HEK293 (cell line): ENCODE data around the gene IL15.

Experiments
- CTCF ChIA-PET: fragments of 350-600 bp; formaldehyde crosslinking; extraction: SDS; loops from one replicate; lab custom pipeline; 2021; ENCODE audit warnings: antibody characterized with exemption; lab: Yijun Ruan, JAX
- POLR2A ChIA-PET: fragments of 300-600 bp; formaldehyde crosslinking; extraction: SDS; loops from one replicate; lab custom pipeline; 2020; ENCODE audit warnings: antibody characterized with exemption, inconsistent platforms; lab: Yijun Ruan, JAX
- H3K27ac ChIP-seq: fragments of 200-500 bp; sonication (Bioruptor generic); 2 replicates; pipeline ENCODE4 v1.5.1; 2014; ENCODE audit warnings: low read depth, low read length, control low read depth, inconsistent platforms; ENCODE audit errors: extremely low read depth
- H3K36me3 ChIP-seq, 2 experiments: fragments of 200-500 bp in 1 of 2; sonication (Bioruptor generic) in 1 of 2; 1 replicate in 1 of 2; 2 replicates in 1 of 2; pipeline ENCODE4 v1.5.1; 2014 to 2017; ENCODE audit warnings: inconsistent platforms in 2 of 2, low read length in 2 of 2; ENCODE audit not compliant: control insufficient read depth in 2 of 2, insufficient read depth in 1 of 2
- H3K4me1 ChIP-seq: fragments of 200-500 bp; sonication (Bioruptor generic); 2 replicates; pipeline ENCODE4 v1.5.1; 2014; ENCODE audit warnings: mild to moderate bottlenecking, low read length, inconsistent platforms; ENCODE audit not compliant: control insufficient read depth, insufficient read depth
- H3K4me3 ChIP-seq: 2 replicates; pipeline ENCODE4 v1.5.1; 2011; ENCODE audit warnings: low read depth, mild to moderate bottlenecking, control low read depth, low read length, moderate library complexity
- H3K9me3 ChIP-seq: fragments of 200-500 bp; sonication (Bioruptor generic); 2 replicates; pipeline ENCODE4 v1.5.1; 2014; ENCODE audit warnings: low read depth, low read length, inconsistent platforms; ENCODE audit not compliant: control insufficient read depth, insufficient read depth
- KLF9 ChIP-seq: fragments of 450-650 bp; formaldehyde crosslinking; IDR thresholded peaks from 2 replicates; pipeline ENCODE4 v1.5.1; 2016; ENCODE audit warnings: missing biosample characterization, missing genetic modification characterization, low read depth
- ZBTB48 ChIP-seq: fragments of 450-650 bp; formaldehyde crosslinking; IDR thresholded peaks from 2 replicates; pipeline ENCODE4 v1.5.1; 2016; ENCODE audit warnings: missing biosample characterization, missing genetic modification characterization
- ZEB2 ChIP-seq: fragments of 450-650 bp; formaldehyde crosslinking; IDR thresholded peaks from 2 replicates; pipeline ENCODE4 v1.5.1; 2016; ENCODE audit warnings: missing biosample characterization, missing genetic modification characterization
- ZNF121 ChIP-seq: fragments of 450-650 bp; formaldehyde crosslinking; IDR thresholded peaks from 2 replicates; pipeline ENCODE4 v1.5.1; 2016; ENCODE audit warnings: missing biosample characterization, missing genetic modification characterization
- ZNF132 ChIP-seq: fragments of 450-650 bp; formaldehyde crosslinking; IDR thresholded peaks from 2 replicates; pipeline ENCODE4 v1.5.1; 2017; ENCODE audit warnings: missing biosample characterization, missing genetic modification characterization, borderline replicate concordance
- ZNF19 ChIP-seq: fragments of 450-650 bp; formaldehyde crosslinking; IDR thresholded peaks from 2 replicates; pipeline ENCODE4; 2016; ENCODE audit warnings: missing biosample characterization, missing genetic modification characterization, low read depth
- ZNF341 ChIP-seq: fragments of 450-650 bp; formaldehyde crosslinking; IDR thresholded peaks from 2 replicates; pipeline ENCODE4; 2016; ENCODE audit warnings: low read depth, missing biosample characterization, missing genetic modification characterization
- ZNF37A ChIP-seq: fragments of 450-650 bp; IDR thresholded peaks from 2 replicates; pipeline ENCODE4 v1.5.1; 2018; ENCODE audit warnings: missing biosample characterization, missing genetic modification characterization
- ZNF514 ChIP-seq: fragments of 450-650 bp; formaldehyde crosslinking; IDR thresholded peaks from 2 replicates; pipeline ENCODE4 v1.5.1; 2016; ENCODE audit warnings: missing biosample characterization, missing genetic modification characterization
- ZNF610 ChIP-seq: fragments of 450-650 bp; formaldehyde crosslinking; IDR thresholded peaks from 2 replicates; pipeline ENCODE4 v1.5.1; 2016; ENCODE audit warnings: missing biosample characterization, missing genetic modification characterization, borderline replicate concordance
- ZNF626 ChIP-seq: fragments of 450-650 bp; sonication (Bioruptor Pico); formaldehyde crosslinking; IDR thresholded peaks from 2 replicates; pipeline ENCODE4 v1.5.1; 2018; ENCODE audit warnings: missing biosample characterization, missing genetic modification characterization, inconsistent platforms
- ZNF629 ChIP-seq: fragments of 450-650 bp; formaldehyde crosslinking; IDR thresholded peaks from 2 replicates; pipeline ENCODE4 v1.5.1; 2017; ENCODE audit warnings: missing biosample characterization, missing genetic modification characterization
- ZNF645 ChIP-seq: fragments of 450-650 bp; formaldehyde crosslinking; IDR thresholded peaks from 2 replicates; pipeline ENCODE4; 2016; ENCODE audit warnings: missing biosample characterization, missing genetic modification characterization
- ZNF776 ChIP-seq: fragments of 450-650 bp; formaldehyde crosslinking; IDR thresholded peaks from 2 replicates; pipeline ENCODE4 v1.5.0; 2017; ENCODE audit warnings: missing biosample characterization, missing genetic modification characterization, borderline replicate concordance
- ZSCAN16 ChIP-seq: fragments of 450-650 bp; formaldehyde crosslinking; IDR thresholded peaks from 2 replicates; pipeline ENCODE4 v1.5.1; 2016; ENCODE audit warnings: missing biosample characterization, missing genetic modification characterization
- ZSCAN4 ChIP-seq: fragments of 450-650 bp; formaldehyde crosslinking; IDR thresholded peaks from 2 replicates; pipeline ENCODE4 v1.5.1; 2017; ENCODE audit warnings: missing biosample characterization, missing genetic modification characterization
- ZSCAN5A ChIP-seq: fragments of 450-650 bp; formaldehyde crosslinking; IDR thresholded peaks from 2 replicates; pipeline ENCODE4 v1.5.1; 2016; ENCODE audit warnings: missing biosample characterization, missing genetic modification characterization
- TF ChIP-seq, protein P1 (sequence below): fragments of 450-650 bp; formaldehyde crosslinking; conservative IDR thresholded peaks from 2 replicates; pipeline ENCODE4 v1.5.1; 2016; ENCODE audit warnings: low read depth, missing biosample characterization, missing genetic modification characterization

IL15 gene

DNA sequence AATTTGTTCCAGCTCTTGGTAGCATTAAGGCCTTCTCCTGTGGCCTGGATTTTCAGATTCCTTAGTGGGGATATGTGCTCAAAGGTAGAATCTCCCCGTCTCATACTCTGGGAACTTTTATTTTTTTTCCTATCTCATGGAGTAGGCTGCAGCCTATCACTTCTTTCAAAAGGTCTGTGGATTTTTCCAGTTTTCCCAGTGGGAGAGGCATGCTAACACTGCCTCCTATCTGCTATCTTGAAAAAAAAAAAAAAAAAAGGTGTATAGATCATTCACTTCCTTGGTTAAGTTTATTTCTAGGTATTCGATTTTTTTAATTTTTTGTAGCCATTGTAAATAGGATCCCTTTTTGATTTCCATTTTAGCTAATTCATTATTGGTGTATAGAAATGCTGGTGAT lies 67.1 kb downstream of the IL15 start:
- POLR2A ChIA-PET, result no interaction called here
- CTCF ChIA-PET, result interaction anchor here (0.6 to 0.7 kb wide), 4 partner anchors 40 to 868 kb away, joined by 3 to 4 read pairs (median 4); no protein-coding TSS in a partner anchor

DNA sequence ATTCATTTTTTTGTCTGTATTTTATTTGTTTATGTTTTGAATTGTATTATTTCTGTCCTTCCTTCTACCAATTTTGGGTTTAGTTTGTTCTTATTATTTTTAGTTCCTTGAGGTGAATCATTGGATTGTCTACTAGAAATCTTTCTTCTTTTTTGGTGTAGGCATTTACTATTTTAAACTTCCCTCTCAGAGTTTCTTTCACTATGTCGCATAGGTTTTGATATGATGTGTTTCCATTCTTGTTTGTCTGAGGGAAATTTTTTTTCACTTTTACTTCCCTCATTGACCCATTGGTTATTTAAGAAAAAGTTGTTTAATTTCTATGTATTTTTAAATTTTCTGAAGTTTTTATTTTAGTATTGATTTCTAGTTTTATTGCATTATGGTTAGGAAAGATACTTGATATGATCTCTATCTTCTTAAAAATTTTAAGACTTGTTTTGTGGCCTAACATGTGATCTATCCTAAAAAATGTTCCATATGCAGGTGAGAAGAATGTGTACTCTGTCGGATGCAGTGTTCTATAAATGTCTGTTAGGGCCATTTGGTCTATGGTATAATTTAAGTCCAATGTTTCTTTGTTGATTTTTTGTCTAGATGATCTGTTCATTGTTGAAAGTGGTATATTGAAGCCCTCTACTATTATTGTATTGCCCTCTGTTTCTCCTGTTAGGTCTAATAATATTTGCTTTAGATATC lies 68.8 kb downstream of the IL15 start:
- no peak overlapping the region for H3K27ac ChIP-seq

More for the DNA sequence above, 67.1 kb downstream of the IL15 start:
- Histone ChIP-seq H3K4me3 (no peak overlapping the region), H3K9me3 (no peaks in the 10 kb centered on the region), H3K36me3 (no peaks in the 10 kb centered on the region), H3K4me1 (no peaks in the 10 kb centered on the region), H3K27ac (no peak overlapping the region)
- no peak for TF ChIP-seq ZEB2 (tag by site-specific recombination)

More for the DNA sequence above, 68.8 kb downstream of the IL15 start:
- Histone ChIP-seq H3K36me3 (no peaks in the 10 kb centered on the region), H3K9me3 (no peaks in the 10 kb centered on the region), H3K4me3 (no peak overlapping the region), H3K4me1 (no peaks in the 10 kb centered on the region)
- POLR2A ChIA-PET, result no interaction called here
- TF ChIP-seq ZSCAN5A (tag by site-specific recombination) (no peak), ZNF514 (tag by site-specific recombination) (no peak), ZNF132 (no peak), ZNF121 (tag by site-specific recombination) (no peak), ZNF37A (tag by site-specific recombination) (no peak), ZNF629 (tag by site-specific recombination) (no peak), ZNF626 (tag by site-specific recombination) (no peak), ZNF776 (no peak), ZNF19 (tag by site-specific recombination) (no peak), ZNF645 (tag by site-specific recombination) (no peak), ZNF341 (tag by site-specific recombination) (no peak), KLF9 (tag by site-specific recombination) (no peak), ZBTB48 (tag by site-specific recombination) (no peak), ZNF610 (tag by site-specific recombination) (no peak), ZSCAN16 (tag by site-specific recombination) (no peak), ZSCAN4 (tag by site-specific recombination) (no peak)
- TF ChIP-seq, protein P1, sequence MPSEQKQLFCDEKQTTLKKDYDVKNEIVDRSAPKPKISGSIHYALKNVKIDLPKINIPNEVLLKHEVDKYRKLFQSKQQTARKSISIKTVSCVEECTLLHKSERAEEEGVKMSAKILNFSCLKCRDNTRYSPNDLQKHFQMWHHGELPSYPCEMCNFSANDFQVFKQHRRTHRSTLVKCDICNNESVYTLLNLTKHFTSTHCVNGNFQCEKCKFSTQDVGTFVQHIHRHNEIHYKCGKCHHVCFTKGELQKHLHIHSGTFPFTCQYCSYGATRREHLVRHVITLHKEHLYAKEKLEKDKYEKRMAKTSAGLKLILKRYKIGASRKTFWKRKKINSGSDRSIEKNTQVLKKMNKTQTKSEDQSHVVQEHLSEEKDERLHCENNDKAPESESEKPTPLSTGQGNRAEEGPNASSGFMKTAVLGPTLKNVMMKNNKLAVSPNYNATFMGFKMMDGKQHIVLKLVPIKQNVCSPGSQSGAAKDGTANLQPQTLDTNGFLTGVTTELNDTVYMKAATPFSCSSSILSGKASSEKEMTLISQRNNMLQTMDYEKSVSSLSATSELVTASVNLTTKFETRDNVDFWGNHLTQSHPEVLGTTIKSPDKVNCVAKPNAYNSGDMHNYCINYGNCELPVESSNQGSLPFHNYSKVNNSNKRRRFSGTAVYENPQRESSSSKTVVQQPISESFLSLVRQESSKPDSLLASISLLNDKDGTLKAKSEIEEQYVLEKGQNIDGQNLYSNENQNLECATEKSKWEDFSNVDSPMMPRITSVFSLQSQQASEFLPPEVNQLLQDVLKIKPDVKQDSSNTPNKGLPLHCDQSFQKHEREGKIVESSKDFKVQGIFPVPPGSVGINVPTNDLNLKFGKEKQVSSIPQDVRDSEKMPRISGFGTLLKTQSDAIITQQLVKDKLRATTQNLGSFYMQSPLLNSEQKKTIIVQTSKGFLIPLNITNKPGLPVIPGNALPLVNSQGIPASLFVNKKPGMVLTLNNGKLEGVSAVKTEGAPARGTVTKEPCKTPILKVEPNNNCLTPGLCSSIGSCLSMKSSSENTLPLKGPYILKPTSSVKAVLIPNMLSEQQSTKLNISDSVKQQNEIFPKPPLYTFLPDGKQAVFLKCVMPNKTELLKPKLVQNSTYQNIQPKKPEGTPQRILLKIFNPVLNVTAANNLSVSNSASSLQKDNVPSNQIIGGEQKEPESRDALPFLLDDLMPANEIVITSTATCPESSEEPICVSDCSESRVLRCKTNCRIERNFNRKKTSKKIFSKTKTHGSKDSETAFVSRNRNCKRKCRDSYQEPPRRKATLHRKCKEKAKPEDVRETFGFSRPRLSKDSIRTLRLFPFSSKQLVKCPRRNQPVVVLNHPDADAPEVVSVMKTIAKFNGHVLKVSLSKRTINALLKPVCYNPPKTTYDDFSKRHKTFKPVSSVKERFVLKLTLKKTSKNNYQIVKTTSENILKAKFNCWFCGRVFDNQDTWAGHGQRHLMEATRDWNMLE (tag by site-specific recombination), result no peak
- CTCF ChIA-PET, result interaction anchor here (0.5 kb wide), 1 partner anchor 359 kb away, joined by 4 read pairs; no protein-coding TSS in a partner anchor
